ENCODE results near the gene RREB1.

- TF ChIP-seq, protein P1, sequence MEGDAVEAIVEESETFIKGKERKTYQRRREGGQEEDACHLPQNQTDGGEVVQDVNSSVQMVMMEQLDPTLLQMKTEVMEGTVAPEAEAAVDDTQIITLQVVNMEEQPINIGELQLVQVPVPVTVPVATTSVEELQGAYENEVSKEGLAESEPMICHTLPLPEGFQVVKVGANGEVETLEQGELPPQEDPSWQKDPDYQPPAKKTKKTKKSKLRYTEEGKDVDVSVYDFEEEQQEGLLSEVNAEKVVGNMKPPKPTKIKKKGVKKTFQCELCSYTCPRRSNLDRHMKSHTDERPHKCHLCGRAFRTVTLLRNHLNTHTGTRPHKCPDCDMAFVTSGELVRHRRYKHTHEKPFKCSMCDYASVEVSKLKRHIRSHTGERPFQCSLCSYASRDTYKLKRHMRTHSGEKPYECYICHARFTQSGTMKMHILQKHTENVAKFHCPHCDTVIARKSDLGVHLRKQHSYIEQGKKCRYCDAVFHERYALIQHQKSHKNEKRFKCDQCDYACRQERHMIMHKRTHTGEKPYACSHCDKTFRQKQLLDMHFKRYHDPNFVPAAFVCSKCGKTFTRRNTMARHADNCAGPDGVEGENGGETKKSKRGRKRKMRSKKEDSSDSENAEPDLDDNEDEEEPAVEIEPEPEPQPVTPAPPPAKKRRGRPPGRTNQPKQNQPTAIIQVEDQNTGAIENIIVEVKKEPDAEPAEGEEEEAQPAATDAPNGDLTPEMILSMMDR (conservative IDR thresholded peaks at IDR 0.05; ENCODE audit: low read depth, low read length): no peak
- no peak for TF ChIP-seq SMC3 (IDR thresholded peaks at IDR 0.05; ENCODE audit: low read depth, low read length)
- TF ChIP-seq RAD21 (IDR thresholded peaks at IDR 0.05; ENCODE audit: low read length): no peak
These were observed 19.9 kb downstream of the RREB1 start for GRCh38 chr6:7127680-7128079.
